GM23248 (cell line): ENCODE measurements around the gene UBAC2.

Experiments
- EZH2 ChIP-seq: fragments of 200-600 bp; sonication (generic); IDR thresholded peaks from 2 replicates; pipeline ENCODE4 v1.6.1; 2018; ENCODE audit warnings: antibody characterized with exemption, mild to moderate bottlenecking; ENCODE audit not compliant: insufficient read depth, poor library complexity, severe bottlenecking
- EZH2phosphoT487 ChIP-seq: fragments of 200-600 bp; sonication (generic); IDR thresholded peaks from 2 replicates; pipeline ENCODE4 v1.6.1; 2018; ENCODE audit warnings: antibody characterized with exemption, moderate library complexity, mild to moderate bottlenecking, low read depth; ENCODE audit not compliant: insufficient read depth

DNA sequence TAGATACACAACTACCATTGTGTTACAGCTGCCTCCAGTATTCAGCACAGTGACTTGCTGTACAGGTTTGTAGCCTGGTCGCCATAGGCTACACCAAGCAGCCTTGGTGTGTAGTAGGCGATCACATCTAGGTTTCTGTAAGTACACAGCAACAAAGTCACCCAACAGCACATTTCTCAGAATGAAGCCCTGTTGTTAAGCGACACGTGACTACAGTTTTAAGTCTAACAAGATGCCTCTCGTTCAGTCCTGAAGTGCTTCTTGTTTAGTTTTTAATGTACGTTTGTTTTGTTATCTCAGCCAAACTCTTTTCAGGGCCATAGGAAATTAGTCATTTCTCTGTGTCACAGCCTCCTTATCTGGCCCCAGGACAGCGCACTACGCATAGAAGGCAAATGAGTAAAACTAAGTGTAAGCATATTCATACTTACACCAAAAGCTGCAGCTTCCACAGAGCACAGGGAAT is 156.5 kb downstream of the UBAC2 start:
- no peak for TF ChIP-seq EZH2
- TF ChIP-seq EZH2phosphoT487: no peak
